Endothelial cell of umbilical vein (primary cell): ENCODE results near the gene GAB2. TPM values are rescaled to one million over a fixed set of nuclear protein-coding genes. Genes with fewer than 3 reads are reported as not detected.

Experiments used
- BruUV-seq: library from RNA; stranded (reverse); fragments of 400-500 nt; replicated peaks from 2 replicates; lab custom pipeline; 2021; lab: Mats Ljungman, UMichigan
- CTCF ChIA-PET: fragments of 300-600, 350-600 bp; sonication (Branson Sonifier 250); formaldehyde crosslinking; loops from one replicate; lab custom pipeline; 2021; ENCODE audit warnings: antibody characterized with exemption, inconsistent platforms; lab: Charles Lee
- POLR2A ChIA-PET: fragments of 300-600, 350-600 bp; sonication (Branson Sonifier 250); formaldehyde crosslinking; loops from one replicate; lab custom pipeline; 2021; ENCODE audit warnings: antibody characterized with exemption, inconsistent platforms; lab: Charles Lee
- DNase-seq: peaks from one replicate; pipeline ENCODE4 v3.0.0-alpha.2; 2011; ENCODE audit warnings: low read depth, low spot score
- FAIRE-seq: peaks from 2 replicates; lab custom pipeline; 2011; peaks lifted over from hg19 to GRCh38; lab: Jason Lieb, UNC
- H2AFZ ChIP-seq: 2 replicates; pipeline ENCODE4 v1.6.0; 2012; ENCODE audit warnings: low read depth, low read length, control low read depth, inconsistent platforms
- H3K27ac ChIP-seq: 2 replicates; pipeline ENCODE4 v1.5.1; 2011; ENCODE audit warnings: low read depth, mild to moderate bottlenecking, control low read depth, low read length, moderate library complexity; ENCODE audit not compliant: insufficient read depth
- H3K27me3 ChIP-seq, 2 experiments: 2 replicates each; pipeline versions ENCODE4 v1.6.0 to v1.6.1; 2011; ENCODE audit warnings: low read length in 2 of 2, mixed read lengths in 1 of 2; ENCODE audit not compliant: control insufficient read depth in 2 of 2, insufficient read depth in 2 of 2
- H3K36me3 ChIP-seq, 2 experiments: 2 replicates in 1 of 2; 3 replicates in 1 of 2; pipeline ENCODE4 v1.5.1; 2011; ENCODE audit warnings: low read length in 2 of 2, mild to moderate bottlenecking in 1 of 2, moderate library complexity in 1 of 2; ENCODE audit not compliant: control insufficient read depth in 2 of 2, insufficient read depth in 2 of 2; ENCODE audit errors: extremely low read depth in 1 of 2
- H3K4me1 ChIP-seq: 3 replicates; pipeline ENCODE4 v1.5.1; 2011; ENCODE audit warnings: mild to moderate bottlenecking, low read length; ENCODE audit not compliant: control insufficient read depth, insufficient read depth; ENCODE audit errors: extremely low read depth
- H3K4me2 ChIP-seq: 2 replicates; pipeline ENCODE4 v1.6.1; 2011; ENCODE audit warnings: low read length, control low read depth, mixed read lengths; ENCODE audit not compliant: insufficient read depth
- H3K4me3 ChIP-seq, 3 experiments: fragments of 200-600 bp in 1 of 3; sonication (generic), shearing (Covaris generic) in 1 of 3; replicated peaks in 1 of 3; 2 replicates each; pipeline ENCODE4 v1.5.1; 2011 to 2016; ENCODE audit warnings: control low read depth in 3 of 3, low read length in 3 of 3, mild to moderate bottlenecking in 2 of 3, inconsistent platforms in 1 of 3, low read depth in 1 of 3, moderate library complexity in 1 of 3; ENCODE audit not compliant: insufficient read depth in 1 of 3
- H3K79me2 ChIP-seq: 2 replicates; pipeline ENCODE4 v1.6.0; 2012; ENCODE audit warnings: low read length, inconsistent platforms; ENCODE audit not compliant: control insufficient read depth, insufficient read depth
- H3K9ac ChIP-seq: replicated peaks from 2 replicates; pipeline ENCODE3; 2011; ENCODE audit warnings: low read length, control low read depth; ENCODE audit not compliant: insufficient read depth; ENCODE audit errors: extremely low read depth
- H3K9me1 ChIP-seq: replicated peaks from 3 replicates; pipeline ENCODE4 v1.6.0; 2011; ENCODE audit warnings: mild to moderate bottlenecking, low read length; ENCODE audit not compliant: control insufficient read depth, insufficient read depth; ENCODE audit errors: extremely low read depth
- H3K9me3 ChIP-seq: replicated peaks from 2 replicates; pipeline ENCODE4 v1.5.1; 2012; ENCODE audit warnings: low read length, inconsistent platforms; ENCODE audit not compliant: control insufficient read depth, insufficient read depth
- H4K20me1 ChIP-seq: replicated peaks from 2 replicates; pipeline ENCODE3; 2011; ENCODE audit warnings: mild to moderate bottlenecking, low read length; ENCODE audit not compliant: control insufficient read depth, insufficient read depth; ENCODE audit errors: extremely low read depth
- EZH2 ChIP-seq: IDR thresholded peaks from 2 replicates; pipeline ENCODE4 v1.6.1; 2012; ENCODE audit warnings: borderline replicate concordance, low read depth, mild to moderate bottlenecking, moderate library complexity, low read length, inconsistent platforms; ENCODE audit not compliant: severe bottlenecking
- FOS ChIP-seq: IDR thresholded peaks from 2 replicates; pipeline ENCODE4 v1.6.1; 2011; ENCODE audit warnings: mild to moderate bottlenecking, low read length, moderate library complexity, borderline replicate concordance; ENCODE audit not compliant: insufficient read depth
- GATA2 ChIP-seq: IDR thresholded peaks from 2 replicates; pipeline ENCODE4 v1.7.0; 2011; ENCODE audit warnings: low read depth, mild to moderate bottlenecking, moderate library complexity, mixed read lengths, low read length; ENCODE audit not compliant: insufficient read length, insufficient read depth
- JUN ChIP-seq: IDR thresholded peaks from 2 replicates; pipeline ENCODE4 v1.6.1; 2011; ENCODE audit warnings: borderline replicate concordance, low read depth; ENCODE audit not compliant: insufficient read length, insufficient read depth
- MYC ChIP-seq: IDR thresholded peaks from one replicate; pipeline ENCODE4 v1.6.1; 2011; ENCODE audit warnings: mild to moderate bottlenecking, low read depth, low read length
- POLR2A ChIP-seq: IDR thresholded peaks from 2 replicates; pipeline ENCODE4 v1.6.1; 2012; ENCODE audit warnings: low read depth, mild to moderate bottlenecking, control low read depth, low read length
- POLR2AphosphoS5 ChIP-seq: IDR thresholded peaks from 2 replicates; pipeline ENCODE4 v1.6.1; 2012; ENCODE audit warnings: low read depth, mild to moderate bottlenecking, control low read depth, low read length, moderate library complexity; ENCODE audit not compliant: insufficient read depth
- dilution Hi-C: fragments of 300-500 bp; cut with MboI; formaldehyde crosslinking; loops from one replicate; pipeline ENCODE4 v1.15.0; 2019; ENCODE audit warnings: low sequenced_read_pairs; ENCODE audit not compliant: extremely low pct_ligation_motif_present
- intact Hi-C: fragments of 100-400 bp; cut with micrococcal nuclease; formaldehyde crosslinking; loops from one replicate; pipeline ENCODE4 v1.10.0; 2022
- polyA plus RNA-seq, 4 experiments: library from polyadenylated mRNA; depleted of rRNA in 3 of 4; stranded (reverse) in 3 of 4; unstranded in 1 of 4; fragments of >200 nt; gene quantifications; 2 replicates each; pipeline versions ENCODE4 v1.2.1 to v1.2.3, GENCODE V29; 2011 to 2012; ENCODE audit warnings: missing spikeins in 1 of 4
- total RNA-seq: library from RNA; stranded (reverse); gene quantifications from 2 replicates; pipeline ENCODE4 v1.2.3, GENCODE V29; 2021
- TF ChIP-seq, protein P1 (sequence below): IDR thresholded peaks from 2 replicates; pipeline ENCODE4 v1.6.1; 2011; ENCODE audit not compliant: insufficient read depth, insufficient read length
- TF ChIP-seq, protein P2 (sequence below), 2 donors: IDR thresholded peaks; 1 replicate in 1 of 2; 2 replicates in 1 of 2; pipeline ENCODE4 v1.5.1; 2011; ENCODE audit warnings: low read length in 2 of 2, mild to moderate bottlenecking in 2 of 2, moderate library complexity in 2 of 2, control low read depth in 1 of 2, inconsistent platforms in 1 of 2, low read depth in 1 of 2; ENCODE audit not compliant: insufficient read depth in 1 of 2; ENCODE audit errors: extremely low read depth in 1 of 2

The GAB2 gene
- total and polyA plus RNA-seq, 2 donors (not counting 3 experiments of a cell fraction or from before 2014, with no cell fraction given), result 19.6 to 39.6 TPM

DNA sequence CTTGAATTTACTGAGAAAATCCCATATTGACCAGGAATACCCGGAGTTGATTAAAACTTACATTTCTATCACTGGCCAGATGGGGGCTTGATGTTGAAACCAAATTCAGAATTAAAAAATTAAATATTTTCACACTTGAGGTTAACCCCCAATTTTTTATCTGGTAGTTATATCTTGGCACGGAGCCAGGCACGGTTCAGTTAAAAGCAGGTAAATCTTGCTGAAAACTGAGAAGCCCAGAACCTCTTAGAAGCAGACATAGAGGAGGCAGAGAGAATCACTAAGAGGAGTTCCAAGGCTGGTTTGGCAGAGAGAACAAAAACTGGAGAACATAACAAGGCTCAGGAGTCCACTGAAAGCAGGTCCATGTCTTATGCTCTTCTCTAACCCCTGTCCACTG, 151.2 kb downstream of the GAB2 start:
- Histone ChIP-seq H3K9ac (no peak overlapping the region), H4K20me1 (no peaks in the 10 kb centered on the region), H3K4me1 (no peaks in the 10 kb centered on the region), H3K27ac (no peak overlapping the region), H3K9me3 (no peaks in the 10 kb centered on the region), H3K27me3 (no peaks in the 10 kb centered on the region), H2AFZ (no peak overlapping the region), H3K9me1 (peaks cover 1% of the 10 kb centered on the region), H3K4me2 (no peak overlapping the region), H3K4me3 (no peak overlapping the region), H3K36me3 (no peaks in the 10 kb centered on the region), H3K79me2 (no peaks in the 10 kb centered on the region)
- POLR2A ChIA-PET, result no interaction called here
- dilution Hi-C loops (no loop called here), intact Hi-C loops (no loop called here)
- DNase-seq (no peak), FAIRE-seq (no peak)
- no TSS peak for BruUV-seq
- CTCF ChIA-PET, result no interaction called here
- TF ChIP-seq, protein P1, sequence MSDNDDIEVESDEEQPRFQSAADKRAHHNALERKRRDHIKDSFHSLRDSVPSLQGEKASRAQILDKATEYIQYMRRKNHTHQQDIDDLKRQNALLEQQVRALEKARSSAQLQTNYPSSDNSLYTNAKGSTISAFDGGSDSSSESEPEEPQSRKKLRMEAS, result no peak
- TF ChIP-seq POLR2AphosphoS5, result no peak
- TF ChIP-seq, protein P2, sequence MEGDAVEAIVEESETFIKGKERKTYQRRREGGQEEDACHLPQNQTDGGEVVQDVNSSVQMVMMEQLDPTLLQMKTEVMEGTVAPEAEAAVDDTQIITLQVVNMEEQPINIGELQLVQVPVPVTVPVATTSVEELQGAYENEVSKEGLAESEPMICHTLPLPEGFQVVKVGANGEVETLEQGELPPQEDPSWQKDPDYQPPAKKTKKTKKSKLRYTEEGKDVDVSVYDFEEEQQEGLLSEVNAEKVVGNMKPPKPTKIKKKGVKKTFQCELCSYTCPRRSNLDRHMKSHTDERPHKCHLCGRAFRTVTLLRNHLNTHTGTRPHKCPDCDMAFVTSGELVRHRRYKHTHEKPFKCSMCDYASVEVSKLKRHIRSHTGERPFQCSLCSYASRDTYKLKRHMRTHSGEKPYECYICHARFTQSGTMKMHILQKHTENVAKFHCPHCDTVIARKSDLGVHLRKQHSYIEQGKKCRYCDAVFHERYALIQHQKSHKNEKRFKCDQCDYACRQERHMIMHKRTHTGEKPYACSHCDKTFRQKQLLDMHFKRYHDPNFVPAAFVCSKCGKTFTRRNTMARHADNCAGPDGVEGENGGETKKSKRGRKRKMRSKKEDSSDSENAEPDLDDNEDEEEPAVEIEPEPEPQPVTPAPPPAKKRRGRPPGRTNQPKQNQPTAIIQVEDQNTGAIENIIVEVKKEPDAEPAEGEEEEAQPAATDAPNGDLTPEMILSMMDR (IDR thresholded peaks at IDR 0.05; ENCODE audit: extremely low read depth in 1 of 2, insufficient read depth in 1 of 2, low read depth in 1 of 2, low read length in 2 of 2), result no peak
- TF ChIP-seq GATA2, result no peak
- TF ChIP-seq POLR2A, result no peak
- TF ChIP-seq MYC, result no peak
- TF ChIP-seq EZH2, result no peak
- no peak for TF ChIP-seq FOS
- TF ChIP-seq JUN, result no peak
